ENCODE data around the gene SLC4A1AP. TPM values are rescaled to one million over a fixed set of nuclear protein-coding genes. Genes with fewer than 3 reads are reported as not detected.
A peak's percentile ranks its signal among the peaks of the same experiment; 100 is the strongest.

The SLC4A1AP gene
- total RNA-seq, 1 donor from 2014 or later: 20.9 TPM

DNA sequence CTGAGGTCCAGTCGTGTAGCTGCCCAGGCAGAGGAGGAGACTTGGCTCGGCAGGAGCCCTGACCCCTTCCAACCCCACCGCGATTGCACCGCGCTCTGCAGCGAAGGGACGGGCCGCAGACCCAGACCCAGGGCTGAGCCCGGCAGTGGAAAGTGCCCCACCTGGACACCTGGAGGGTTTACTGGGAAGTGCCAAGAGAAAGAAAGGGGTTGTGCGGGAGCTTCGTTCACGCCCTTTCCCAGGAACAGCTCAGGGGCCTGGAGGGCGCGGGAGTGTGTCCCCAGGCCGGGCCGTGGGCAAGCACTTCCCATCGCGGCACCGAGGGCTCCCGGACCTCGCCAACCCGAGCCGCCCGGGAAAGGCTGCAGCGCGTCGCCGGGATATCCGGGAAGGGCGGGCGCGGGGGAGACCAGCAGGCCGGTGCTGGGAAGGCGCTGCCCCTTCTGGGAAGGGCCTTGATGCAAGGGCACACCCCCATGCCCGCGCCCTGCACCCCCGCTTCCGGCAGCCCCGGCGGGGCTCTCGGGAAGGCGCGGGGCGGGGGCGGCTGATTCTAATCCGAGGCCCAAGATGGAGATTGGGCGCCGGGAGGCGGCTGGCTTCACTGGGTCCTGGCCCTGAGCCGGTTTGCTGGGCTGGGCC lies 71.7 kb downstream of the SLC4A1AP start:
- peak overlapping the region; percentile 82 for H3K4me2 ChIP-seq (ENCODE audit: low read length)
- Mint-ChIP-seq H3K27ac (ENCODE audit: unreplicated experiment) (no peak overlapping the region), H3K36me3 (ENCODE audit: low read depth, unreplicated experiment) (no peaks in the 10 kb centered on the region), H3K27me3 (ENCODE audit: low read depth, unreplicated experiment) (peaks cover 4% of the 10 kb centered on the region), H3K4me3 (ENCODE audit: unreplicated experiment) (peak overlapping the region; percentile 37), H3K9me3 (ENCODE audit: unreplicated experiment) (peaks cover 2% of the 10 kb centered on the region), H3K4me1 (ENCODE audit: low read depth, unreplicated experiment) (no peaks in the 10 kb centered on the region)
- no peak overlapping the region for H3K27ac ChIP-seq (ENCODE audit: low read depth, low read length)
- H3K27me3 ChIP-seq (ENCODE audit: insufficient read depth, low read length): no peaks in the 10 kb centered on the region
- no peaks in the 10 kb centered on the region for H4K20me1 ChIP-seq (ENCODE audit: insufficient read depth, low read length)
- H3K4me3 ChIP-seq (ENCODE audit: insufficient read depth, low read depth, low read length): peak overlapping the region; percentile 11
- no peak for TF ChIP-seq EZH2 (IDR thresholded peaks at IDR 0.05; ENCODE audit: insufficient read depth, low read length)
- TF ChIP-seq, protein P1, sequence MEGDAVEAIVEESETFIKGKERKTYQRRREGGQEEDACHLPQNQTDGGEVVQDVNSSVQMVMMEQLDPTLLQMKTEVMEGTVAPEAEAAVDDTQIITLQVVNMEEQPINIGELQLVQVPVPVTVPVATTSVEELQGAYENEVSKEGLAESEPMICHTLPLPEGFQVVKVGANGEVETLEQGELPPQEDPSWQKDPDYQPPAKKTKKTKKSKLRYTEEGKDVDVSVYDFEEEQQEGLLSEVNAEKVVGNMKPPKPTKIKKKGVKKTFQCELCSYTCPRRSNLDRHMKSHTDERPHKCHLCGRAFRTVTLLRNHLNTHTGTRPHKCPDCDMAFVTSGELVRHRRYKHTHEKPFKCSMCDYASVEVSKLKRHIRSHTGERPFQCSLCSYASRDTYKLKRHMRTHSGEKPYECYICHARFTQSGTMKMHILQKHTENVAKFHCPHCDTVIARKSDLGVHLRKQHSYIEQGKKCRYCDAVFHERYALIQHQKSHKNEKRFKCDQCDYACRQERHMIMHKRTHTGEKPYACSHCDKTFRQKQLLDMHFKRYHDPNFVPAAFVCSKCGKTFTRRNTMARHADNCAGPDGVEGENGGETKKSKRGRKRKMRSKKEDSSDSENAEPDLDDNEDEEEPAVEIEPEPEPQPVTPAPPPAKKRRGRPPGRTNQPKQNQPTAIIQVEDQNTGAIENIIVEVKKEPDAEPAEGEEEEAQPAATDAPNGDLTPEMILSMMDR (IDR thresholded peaks at IDR 0.05; ENCODE audit: insufficient read depth, low read depth, low read length): no peak
- no peaks in the 10 kb centered on the region for H3K36me3 ChIP-seq (ENCODE audit: insufficient read depth, low read length)
- no peaks in the 10 kb centered on the region for H3K9me3 ChIP-seq (ENCODE audit: insufficient read depth, low read depth, low read length)
- H3K9ac ChIP-seq (ENCODE audit: low read length): peak overlapping the region; percentile 65
- DNase-seq (ENCODE audit: low read depth): peak; percentile 73
- peaks cover 19% of the 10 kb centered on the region for H3K4me1 ChIP-seq (ENCODE audit: insufficient read depth, low read length)
- H3K79me2 ChIP-seq (ENCODE audit: insufficient read depth, low read length): no peaks in the 10 kb centered on the region
- H2AFZ ChIP-seq (ENCODE audit: low read depth, low read length): peak overlapping the region; percentile 89
- FAIRE-seq: no peak

DNA sequence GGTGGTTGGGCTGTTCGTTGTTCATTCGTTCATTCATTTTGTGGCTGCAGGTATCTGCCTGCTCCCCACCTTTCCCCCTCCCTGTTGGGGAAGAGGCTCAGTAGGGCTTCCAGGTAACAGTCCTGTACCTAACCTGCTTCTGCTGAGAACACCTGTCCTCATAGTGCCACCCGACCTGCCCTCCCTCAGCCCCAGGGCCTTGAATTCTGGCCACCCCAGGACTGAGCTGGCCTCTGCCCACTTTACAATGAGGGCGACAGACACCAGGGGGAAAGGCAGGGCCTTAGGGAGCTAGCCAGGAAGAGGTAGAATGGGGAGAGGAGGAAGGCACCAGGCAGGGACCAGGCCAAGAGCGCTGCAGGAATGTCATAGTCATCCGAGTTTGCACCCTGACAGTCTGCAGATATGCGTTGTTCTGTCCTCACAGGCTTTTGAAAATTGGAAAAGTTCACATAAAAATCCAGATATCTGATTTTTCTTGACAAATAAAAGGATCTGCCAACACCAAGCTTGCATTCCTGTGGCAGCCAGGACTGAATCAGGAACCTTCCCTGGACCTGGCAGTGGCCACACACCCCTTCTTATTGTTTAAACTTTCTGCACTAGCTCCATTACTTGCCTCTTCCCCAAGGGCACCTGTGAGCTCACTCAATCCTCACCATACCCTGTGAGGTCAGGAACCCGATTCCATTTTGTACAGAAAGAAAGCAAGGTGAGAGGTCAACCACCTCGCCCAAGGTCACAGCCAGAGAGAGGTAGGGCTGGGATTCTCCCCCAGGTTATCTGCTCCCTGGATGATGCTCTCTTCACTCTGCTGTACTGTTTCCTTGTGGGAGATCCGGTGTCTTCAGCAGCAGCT lies 72.6 kb downstream of the SLC4A1AP start:
- H3K27ac ChIP-seq (ENCODE audit: low read depth, low read length): no peak overlapping the region
- H3K4me3 Mint-ChIP-seq (ENCODE audit: unreplicated experiment): no peak overlapping the region

More for the DNA sequence above, 72.6 kb downstream of the SLC4A1AP start:
- peaks cover 4% of the 10 kb centered on the region for H3K27me3 Mint-ChIP-seq (ENCODE audit: low read depth, unreplicated experiment)
- DNase-seq (ENCODE audit: low read depth) (no peak), FAIRE-seq (no peak)
- Histone ChIP-seq H3K9me3 (ENCODE audit: insufficient read depth, low read depth, low read length) (no peaks in the 10 kb centered on the region), H3K9ac (ENCODE audit: low read length) (peak overlapping the region; percentile 65), H3K4me2 (ENCODE audit: low read length) (peak overlapping the region; percentile 82), H4K20me1 (ENCODE audit: insufficient read depth, low read length) (no peaks in the 10 kb centered on the region), H3K27me3 (ENCODE audit: insufficient read depth, low read length) (no peaks in the 10 kb centered on the region), H2AFZ (ENCODE audit: low read depth, low read length) (peak overlapping the region; percentile 89), H3K4me1 (ENCODE audit: insufficient read depth, low read length) (peaks cover 19% of the 10 kb centered on the region), H3K36me3 (ENCODE audit: insufficient read depth, low read length) (no peaks in the 10 kb centered on the region), H3K79me2 (ENCODE audit: insufficient read depth, low read length) (no peaks in the 10 kb centered on the region), H3K4me3 (ENCODE audit: insufficient read depth, low read depth, low read length) (peak overlapping the region; percentile 11)
- H3K9me3 Mint-ChIP-seq (ENCODE audit: unreplicated experiment): peaks cover 5% of the 10 kb centered on the region
- no peaks in the 10 kb centered on the region for H3K36me3 Mint-ChIP-seq (ENCODE audit: low read depth, unreplicated experiment)
- no peak for TF ChIP-seq EZH2 (IDR thresholded peaks at IDR 0.05; ENCODE audit: insufficient read depth, low read length)
- TF ChIP-seq, protein P1 (IDR thresholded peaks at IDR 0.05; ENCODE audit: insufficient read depth, low read depth, low read length): no peak
- no peaks in the 10 kb centered on the region for H3K4me1 Mint-ChIP-seq (ENCODE audit: low read depth, unreplicated experiment)
- H3K27ac Mint-ChIP-seq (ENCODE audit: unreplicated experiment): no peak overlapping the region

Data from astrocyte (in vitro differentiated cells and primary cell).